ENCODE measurements around the gene ITLN2.

The ITLN2 gene

DNA sequence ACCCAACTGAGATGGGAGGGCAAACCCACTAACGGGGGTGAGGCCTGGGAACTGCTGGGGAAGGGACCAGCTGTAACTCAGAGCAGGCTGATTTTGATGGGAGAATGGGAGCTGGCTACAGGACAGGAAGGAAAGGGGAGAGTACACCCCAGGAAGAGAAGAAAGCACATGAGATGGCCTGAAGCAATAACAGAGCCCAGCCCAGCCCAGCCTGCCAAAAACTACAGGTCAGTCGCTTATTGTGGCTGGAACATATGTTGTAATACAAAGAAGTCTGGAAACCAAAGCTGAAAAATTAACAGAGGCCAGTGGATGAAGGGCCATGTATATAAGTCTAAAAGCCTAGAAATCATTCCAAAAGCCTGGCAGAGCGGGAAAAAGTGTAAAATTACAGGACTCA, 1.6 kb downstream of the ITLN2 start:
- H4K8ac ChIP-seq (ENCODE audit: low read length), result no peak overlapping the region
- H3K27ac ChIP-seq (ENCODE audit: low read length, poor library complexity, severe bottlenecking), result no peak overlapping the region
- no peak overlapping the region for H3K14ac ChIP-seq (ENCODE audit: low read length in 2 of 2)
- H2AFZ ChIP-seq (ENCODE audit: low read depth, low read length), result no peak overlapping the region
- no peak overlapping the region for H2AK5ac ChIP-seq (ENCODE audit: low read length, severe bottlenecking)
- H3K27me3 ChIP-seq (ENCODE audit: control insufficient read depth in 1 of 2, insufficient read depth in 1 of 2, low read length in 2 of 2), result peaks cover 3 to 31% of the 10 kb centered on the region in 2 experiments
- no peak overlapping the region for H2BK5ac ChIP-seq (ENCODE audit: low read depth, low read length, poor library complexity, severe bottlenecking)
- H3K18ac ChIP-seq (ENCODE audit: low read depth in 1 of 2, low read length in 2 of 2), result no peak overlapping the region
- no peak overlapping the region for H2BK12ac ChIP-seq (ENCODE audit: low read length in 2 of 2)
- no peak overlapping the region for H3K9ac ChIP-seq (ENCODE audit: low read length)
- H3K4me1 ChIP-seq (ENCODE audit: control insufficient read depth, insufficient read depth, low read depth, low read length), result no peaks in the 10 kb centered on the region
- H3K4ac ChIP-seq (ENCODE audit: low read depth in 1 of 2, low read length in 2 of 2), result no peak overlapping the region
- no peak for DNase-seq
- WGBS, result 77% methylated on average over 3 of the region's 3 CpGs
- no peak overlapping the region for H4K91ac ChIP-seq (ENCODE audit: low read length)
- H3K23ac ChIP-seq (ENCODE audit: low read length in 2 of 2), result no peak overlapping the region
- H3K9me3 ChIP-seq (ENCODE audit: control insufficient read depth, low read length), result no peaks in the 10 kb centered on the region
- H3K4me2 ChIP-seq (ENCODE audit: low read length, poor library complexity, severe bottlenecking), result no peak overlapping the region
- no peaks in the 10 kb centered on the region for H3K79me1 ChIP-seq (replicated peaks; ENCODE audit: low read length, poor library complexity, severe bottlenecking)
- H2BK15ac ChIP-seq (ENCODE audit: low read depth, poor library complexity, severe bottlenecking), result no peak overlapping the region
- no peaks in the 10 kb centered on the region for H3K36me3 ChIP-seq (ENCODE audit: control insufficient read depth in 1 of 2, insufficient read depth in 2 of 2, low read depth in 1 of 2, low read length in 2 of 2)
- no peak overlapping the region for H3K4me3 ChIP-seq (ENCODE audit: insufficient read depth in 1 of 2, low read depth in 1 of 2, low read length in 2 of 2)
- no peak overlapping the region for H2BK120ac ChIP-seq (ENCODE audit: low read depth, low read length)

DNA sequence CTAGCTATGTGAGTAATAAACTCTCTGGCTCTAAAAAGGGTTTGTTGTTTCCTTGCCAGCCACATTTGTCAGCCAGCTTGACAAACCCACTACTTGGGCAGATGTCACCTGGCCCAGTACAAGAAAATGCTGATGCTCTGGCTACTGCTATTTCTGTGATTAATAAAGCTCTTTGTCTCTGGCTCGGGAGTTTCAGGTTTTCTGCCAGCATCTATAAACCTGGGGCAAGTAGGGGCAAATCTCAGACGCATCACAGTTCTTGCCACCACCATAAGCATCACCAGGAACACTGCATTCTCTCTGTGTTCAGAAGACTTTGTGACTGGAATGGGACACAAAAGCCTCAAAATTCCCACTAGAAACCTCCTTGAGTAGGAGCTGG, 2.5 kb downstream of the ITLN2 start:
- no peak overlapping the region for H2AK5ac ChIP-seq (ENCODE audit: low read length, severe bottlenecking)
- no peak overlapping the region for H3K14ac ChIP-seq (ENCODE audit: low read length in 2 of 2)
- H2BK120ac ChIP-seq (ENCODE audit: low read depth, low read length), result no peak overlapping the region
- H3K4me3 ChIP-seq (ENCODE audit: insufficient read depth in 1 of 2, low read depth in 1 of 2, low read length in 2 of 2), result no peak overlapping the region
- no peak overlapping the region for H2BK5ac ChIP-seq (ENCODE audit: low read depth, low read length, poor library complexity, severe bottlenecking)
- H3K9me3 ChIP-seq (ENCODE audit: control insufficient read depth, low read length), result no peaks in the 10 kb centered on the region
- H3K9ac ChIP-seq (ENCODE audit: low read length), result no peak overlapping the region
- H3K27me3 ChIP-seq (ENCODE audit: control insufficient read depth in 1 of 2, insufficient read depth in 1 of 2, low read length in 2 of 2), result peaks cover 3 to 34% of the 10 kb centered on the region in 2 experiments
- H4K91ac ChIP-seq (ENCODE audit: low read length), result no peak overlapping the region
- no peak overlapping the region for H2BK12ac ChIP-seq (ENCODE audit: low read length in 2 of 2)
- WGBS, result 84% methylated on average over 2 of the region's 2 CpGs
- no peaks in the 10 kb centered on the region for H3K4me1 ChIP-seq (ENCODE audit: control insufficient read depth, insufficient read depth, low read depth, low read length)
- DNase-seq, result no peak
- no peak overlapping the region for H3K27ac ChIP-seq (ENCODE audit: low read length, poor library complexity, severe bottlenecking)
- H3K4ac ChIP-seq (ENCODE audit: low read depth in 1 of 2, low read length in 2 of 2), result no peak overlapping the region
- H3K79me1 ChIP-seq (replicated peaks; ENCODE audit: low read length, poor library complexity, severe bottlenecking), result no peaks in the 10 kb centered on the region
- no peak overlapping the region for H3K18ac ChIP-seq (ENCODE audit: low read depth in 1 of 2, low read length in 2 of 2)
- H3K4me2 ChIP-seq (ENCODE audit: low read length, poor library complexity, severe bottlenecking), result no peak overlapping the region
- no peak overlapping the region for H2BK15ac ChIP-seq (ENCODE audit: low read depth, poor library complexity, severe bottlenecking)
- no peak overlapping the region for H3K23ac ChIP-seq (ENCODE audit: low read length in 2 of 2)
- no peaks in the 10 kb centered on the region for H3K36me3 ChIP-seq (ENCODE audit: control insufficient read depth in 1 of 2, insufficient read depth in 2 of 2, low read depth in 1 of 2, low read length in 2 of 2)
- no peak overlapping the region for H4K8ac ChIP-seq (ENCODE audit: low read length)
- H2AFZ ChIP-seq (ENCODE audit: low read depth, low read length), result no peak overlapping the region

DNA sequence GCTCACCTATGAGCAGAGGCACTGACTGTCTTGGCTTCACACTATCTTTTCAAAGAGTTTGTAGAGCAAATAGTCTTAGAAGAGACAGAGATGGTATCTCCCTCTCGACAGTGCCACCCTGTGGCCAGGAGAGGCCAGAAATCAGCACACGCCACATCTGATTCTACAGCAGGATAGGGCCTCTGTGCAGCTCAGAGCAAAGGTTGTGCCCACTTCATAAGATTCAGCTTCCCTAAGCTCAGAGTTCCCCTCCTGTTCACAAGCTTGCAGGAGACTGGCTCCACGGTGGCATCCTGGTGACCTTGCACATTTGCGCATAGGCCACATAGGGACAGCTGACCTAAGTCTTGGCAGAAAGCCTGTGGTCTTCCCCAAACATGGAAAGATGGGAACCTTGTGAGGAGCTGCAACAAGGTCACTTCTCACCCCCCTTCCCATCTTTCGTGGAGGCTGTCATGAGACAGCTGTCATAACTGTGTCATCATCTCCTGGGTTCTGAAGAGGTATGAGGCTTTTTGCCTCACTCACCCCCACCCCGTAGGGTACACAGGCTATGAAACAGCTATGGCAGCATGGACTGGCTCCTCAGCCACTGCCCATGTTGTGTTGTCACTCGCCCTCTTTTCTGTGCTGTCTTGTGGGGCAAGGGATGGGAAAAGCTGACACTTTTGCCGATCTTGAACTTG, 3.0 kb downstream of the ITLN2 start:
- no peak overlapping the region for H2BK12ac ChIP-seq (ENCODE audit: low read length in 2 of 2)
- H3K4ac ChIP-seq (ENCODE audit: low read depth in 1 of 2, low read length in 2 of 2), result no peak overlapping the region
- H3K79me1 ChIP-seq (replicated peaks; ENCODE audit: low read length, poor library complexity, severe bottlenecking), result no peaks in the 10 kb centered on the region
- H4K8ac ChIP-seq (ENCODE audit: low read length), result no peak overlapping the region
- peaks cover 3 to 34% of the 10 kb centered on the region in 2 experiments for H3K27me3 ChIP-seq (ENCODE audit: control insufficient read depth in 1 of 2, insufficient read depth in 1 of 2, low read length in 2 of 2)
- no peak overlapping the region for H3K4me3 ChIP-seq (ENCODE audit: insufficient read depth in 1 of 2, low read depth in 1 of 2, low read length in 2 of 2)
- no peak overlapping the region for H2BK15ac ChIP-seq (ENCODE audit: low read depth, poor library complexity, severe bottlenecking)
- H3K9me3 ChIP-seq (ENCODE audit: control insufficient read depth, low read length), result no peaks in the 10 kb centered on the region
- no peak overlapping the region for H2BK5ac ChIP-seq (ENCODE audit: low read depth, low read length, poor library complexity, severe bottlenecking)
- DNase-seq, result peak; percentile 52
- H2BK120ac ChIP-seq (ENCODE audit: low read depth, low read length), result no peak overlapping the region
- H3K14ac ChIP-seq (ENCODE audit: low read length in 2 of 2), result no peak overlapping the region
- 60% methylated on average over 8 of the region's 8 CpGs for WGBS
- no peak overlapping the region for H3K27ac ChIP-seq (ENCODE audit: low read length, poor library complexity, severe bottlenecking)
- no peak overlapping the region for H3K18ac ChIP-seq (ENCODE audit: low read depth in 1 of 2, low read length in 2 of 2)
- no peak overlapping the region for H4K91ac ChIP-seq (ENCODE audit: low read length)
- H3K4me1 ChIP-seq (ENCODE audit: control insufficient read depth, insufficient read depth, low read depth, low read length), result no peaks in the 10 kb centered on the region
- H2AK5ac ChIP-seq (ENCODE audit: low read length, severe bottlenecking), result no peak overlapping the region
- no peaks in the 10 kb centered on the region for H3K36me3 ChIP-seq (ENCODE audit: control insufficient read depth in 1 of 2, insufficient read depth in 2 of 2, low read depth in 1 of 2, low read length in 2 of 2)
- no peak overlapping the region for H3K4me2 ChIP-seq (ENCODE audit: low read length, poor library complexity, severe bottlenecking)
- H2AFZ ChIP-seq (ENCODE audit: low read depth, low read length), result no peak overlapping the region
- no peak overlapping the region for H3K23ac ChIP-seq (ENCODE audit: low read length in 2 of 2)
- H3K9ac ChIP-seq (ENCODE audit: low read length), result no peak overlapping the region

DNA sequence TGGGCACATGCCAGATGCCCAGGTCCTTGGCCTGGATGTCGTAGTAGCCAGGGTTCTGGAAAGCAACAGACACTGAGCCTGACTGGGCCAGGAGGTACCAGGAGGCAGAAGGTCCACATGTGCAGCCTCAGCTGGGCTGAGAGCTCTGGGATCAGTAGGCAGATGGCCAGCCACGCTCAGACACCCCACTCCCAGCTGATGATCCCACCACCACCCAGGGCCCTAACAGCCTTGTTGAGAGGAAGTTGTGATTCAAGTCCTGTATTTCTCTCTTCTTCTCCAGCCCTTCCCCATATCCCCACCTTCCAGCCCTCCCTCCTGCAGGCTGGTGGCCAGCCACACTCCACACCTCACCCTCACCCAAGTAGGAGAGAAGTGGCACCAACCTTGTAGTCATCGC, 4.0 kb downstream of the ITLN2 start:
- Histone ChIP-seq H3K9ac (ENCODE audit: low read length) (no peak overlapping the region), H3K4me3 (ENCODE audit: insufficient read depth in 1 of 2, low read depth in 1 of 2, low read length in 2 of 2) (no peak overlapping the region), H4K8ac (ENCODE audit: low read length) (no peak overlapping the region), H3K36me3 (ENCODE audit: control insufficient read depth in 1 of 2, insufficient read depth in 2 of 2, low read depth in 1 of 2, low read length in 2 of 2) (no peaks in the 10 kb centered on the region), H3K4me2 (ENCODE audit: low read length, poor library complexity, severe bottlenecking) (no peak overlapping the region), H2BK120ac (ENCODE audit: low read depth, low read length) (no peak overlapping the region), H3K18ac (ENCODE audit: low read depth in 1 of 2, low read length in 2 of 2) (no peak overlapping the region), H3K9me3 (ENCODE audit: control insufficient read depth, low read length) (no peaks in the 10 kb centered on the region), H3K4me1 (ENCODE audit: control insufficient read depth, insufficient read depth, low read depth, low read length) (no peaks in the 10 kb centered on the region), H2BK5ac (ENCODE audit: low read depth, low read length, poor library complexity, severe bottlenecking) (no peak overlapping the region), H2AK5ac (ENCODE audit: low read length, severe bottlenecking) (peak overlapping the region; percentile 11), H3K27ac (ENCODE audit: low read length, poor library complexity, severe bottlenecking) (no peak overlapping the region), H4K91ac (ENCODE audit: low read length) (no peak overlapping the region), H2AFZ (ENCODE audit: low read depth, low read length) (no peak overlapping the region), H3K4ac (ENCODE audit: low read depth in 1 of 2, low read length in 2 of 2) (no peak overlapping the region), H3K79me1 (replicated peaks; ENCODE audit: low read length, poor library complexity, severe bottlenecking) (no peaks in the 10 kb centered on the region), H3K14ac (ENCODE audit: low read length in 2 of 2) (no peak overlapping the region), H3K27me3 (ENCODE audit: control insufficient read depth in 1 of 2, insufficient read depth in 1 of 2, low read length in 2 of 2) (peaks cover 3 to 34% of the 10 kb centered on the region in 2 experiments), H2BK12ac (ENCODE audit: low read length in 2 of 2) (no peak overlapping the region), H3K23ac (ENCODE audit: low read length in 2 of 2) (no peak overlapping the region), H2BK15ac (ENCODE audit: low read depth, poor library complexity, severe bottlenecking) (no peak overlapping the region)
- DNase-seq, result no peak
- 88% methylated on average over 3 of the region's 3 CpGs for WGBS

Measured in mesenchymal stem cell (in vitro differentiated cells and primary cell).